GM10248 (cell line): ENCODE measurements around the gene OAS3.
"Not testable (repeated sequence)": the region's sequence is repeated elsewhere in the genome, so short reads cannot be mapped to it uniquely, and the experiment has no call there.

Experiments used
- CTCF ChIA-PET: fragments of 300-600 bp; sonication (Branson Sonifier 250); formaldehyde crosslinking; extraction: SDS; loops from one replicate; lab custom pipeline; 2021; ENCODE audit warnings: antibody characterized with exemption; lab: Yijun Ruan, JAX
- POLR2A ChIA-PET: fragments of 350-650 bp; sonication (Branson Sonifier 250); formaldehyde crosslinking; extraction: SDS; loops from one replicate; lab custom pipeline; 2020; ENCODE audit warnings: antibody characterized with exemption; lab: Yijun Ruan, JAX
- DNase-seq: peaks from one replicate; pipeline ENCODE4 v3.0.0; 2012; ENCODE audit errors: extremely low spot score
- TF ChIP-seq, protein P1 (sequence below): IDR thresholded peaks from 2 replicates; pipeline ENCODE4 v1.5.1; 2012; ENCODE audit warnings: mild to moderate bottlenecking, low read depth; ENCODE audit errors: extremely low read depth, missing control alignments, control extremely low read depth

The OAS3 gene

DNA sequence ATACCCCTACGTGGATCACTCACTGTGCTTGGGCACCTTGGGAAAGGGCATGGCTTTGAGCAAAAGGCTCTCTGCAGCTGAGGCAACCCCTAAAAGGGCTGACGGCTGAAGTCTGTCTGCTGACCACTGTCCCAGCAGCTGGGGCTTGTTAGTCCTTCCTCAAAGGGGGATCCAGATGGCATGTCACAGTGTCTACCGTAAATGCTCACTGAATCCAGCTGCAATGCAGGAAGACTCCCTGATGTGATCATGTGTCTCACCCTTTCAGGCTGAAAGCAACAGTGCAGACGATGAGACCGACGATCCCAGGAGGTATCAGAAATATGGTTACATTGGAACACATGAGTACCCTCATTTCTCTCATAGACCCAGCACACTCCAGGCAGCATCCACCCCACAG, 19.2 kb upstream of the OAS3 start:
- no peak for DNase-seq
- ChIA-PET CTCF (interaction anchor here (0.9 to 3.2 kb wide), 3 partner anchors 9 to 19 kb away, joined by 3 to 12 read pairs (median 7); partner anchors contain the start of gene OAS1), POLR2A (no interaction called here)
- TF ChIP-seq, protein P1, sequence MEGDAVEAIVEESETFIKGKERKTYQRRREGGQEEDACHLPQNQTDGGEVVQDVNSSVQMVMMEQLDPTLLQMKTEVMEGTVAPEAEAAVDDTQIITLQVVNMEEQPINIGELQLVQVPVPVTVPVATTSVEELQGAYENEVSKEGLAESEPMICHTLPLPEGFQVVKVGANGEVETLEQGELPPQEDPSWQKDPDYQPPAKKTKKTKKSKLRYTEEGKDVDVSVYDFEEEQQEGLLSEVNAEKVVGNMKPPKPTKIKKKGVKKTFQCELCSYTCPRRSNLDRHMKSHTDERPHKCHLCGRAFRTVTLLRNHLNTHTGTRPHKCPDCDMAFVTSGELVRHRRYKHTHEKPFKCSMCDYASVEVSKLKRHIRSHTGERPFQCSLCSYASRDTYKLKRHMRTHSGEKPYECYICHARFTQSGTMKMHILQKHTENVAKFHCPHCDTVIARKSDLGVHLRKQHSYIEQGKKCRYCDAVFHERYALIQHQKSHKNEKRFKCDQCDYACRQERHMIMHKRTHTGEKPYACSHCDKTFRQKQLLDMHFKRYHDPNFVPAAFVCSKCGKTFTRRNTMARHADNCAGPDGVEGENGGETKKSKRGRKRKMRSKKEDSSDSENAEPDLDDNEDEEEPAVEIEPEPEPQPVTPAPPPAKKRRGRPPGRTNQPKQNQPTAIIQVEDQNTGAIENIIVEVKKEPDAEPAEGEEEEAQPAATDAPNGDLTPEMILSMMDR: no peak

DNA sequence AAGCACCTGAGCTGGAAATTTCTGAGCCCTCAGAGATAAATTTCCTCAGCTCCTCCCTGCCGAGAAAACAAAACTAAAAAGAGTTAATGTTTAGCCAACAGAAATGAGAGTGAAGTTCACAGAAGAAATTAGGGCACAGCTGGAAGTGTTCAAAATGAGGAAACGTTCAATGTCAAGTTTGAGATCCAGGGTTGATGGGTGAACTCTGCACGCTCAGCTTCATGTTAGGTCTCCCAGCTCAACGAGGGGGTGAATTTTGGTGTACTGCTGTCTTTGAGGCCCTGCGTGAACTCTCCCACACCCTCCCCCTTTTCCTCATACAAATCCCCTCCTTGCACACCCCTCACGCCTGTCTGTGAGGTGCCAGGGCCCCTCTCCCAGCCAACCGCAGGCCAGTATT, 13.3 kb upstream of the OAS3 start:
- TF ChIP-seq, protein P1: no peak
- DNase-seq: peak; percentile 52
- CTCF ChIA-PET: interaction anchor here (0.9 to 2.8 kb wide), 5 partner anchors 12 to 25 kb away, joined by 3 to 10 read pairs (median 4); partner anchors contain the start of gene OAS1
- POLR2A ChIA-PET: interaction anchor here (0.9 kb wide), 1 partner anchor 53 kb away, joined by 3 read pairs; the partner anchor contains the start of gene OAS2

DNA sequence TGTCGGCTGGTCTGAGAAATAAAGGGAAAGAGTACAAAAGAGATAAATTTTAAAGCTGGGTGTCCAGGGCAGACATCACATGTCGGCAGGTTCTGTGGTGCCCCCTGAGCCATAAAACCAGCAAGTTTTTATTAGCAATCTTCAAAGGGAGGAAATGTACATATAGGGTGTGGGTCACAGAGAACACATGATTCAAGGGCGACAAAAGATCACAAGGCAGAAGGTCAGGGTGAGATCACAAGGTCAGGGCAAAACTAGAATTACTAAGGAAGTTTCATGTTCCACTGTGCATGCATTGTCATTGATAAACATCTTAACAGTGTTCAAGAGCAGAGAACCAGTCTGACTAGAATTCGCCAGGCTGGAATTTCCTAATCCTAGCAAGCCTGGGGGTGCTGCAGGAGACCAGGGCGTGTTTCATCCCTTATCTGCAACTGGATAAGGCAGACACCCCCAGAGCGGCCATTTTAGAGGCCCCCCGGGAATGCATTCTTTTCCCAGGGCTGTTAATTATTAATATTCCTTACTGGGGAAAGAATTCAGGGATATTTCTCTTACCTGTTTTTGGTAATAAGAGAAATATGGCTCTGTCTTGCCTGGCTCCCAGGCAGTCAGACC, 11.7 kb upstream of the OAS3 start:
- POLR2A ChIA-PET: interaction anchor here (0.6 kb wide), 1 partner anchor 260 kb away, joined by 3 read pairs; no protein-coding TSS in a partner anchor

DNA sequence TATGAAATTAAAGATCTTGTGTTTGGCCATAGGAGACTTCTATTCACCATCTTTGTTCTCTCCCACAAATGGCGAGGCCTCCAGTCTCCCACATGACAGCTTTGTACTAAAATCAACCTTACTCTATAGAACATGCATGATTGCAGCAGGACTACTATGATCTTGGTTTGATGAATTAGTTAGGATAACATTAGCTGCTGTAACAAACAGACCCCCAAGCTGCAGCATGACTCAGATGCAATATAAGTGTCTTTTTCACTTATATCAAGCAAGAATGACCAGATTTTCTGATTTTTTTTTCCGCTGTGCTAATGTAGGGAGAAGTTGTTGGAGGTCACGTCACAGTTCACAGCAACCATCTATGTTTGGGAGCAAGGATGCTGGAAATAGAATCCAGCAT, 10.8 kb upstream of the OAS3 start:
- POLR2A ChIA-PET: no interaction called here
- CTCF ChIA-PET: interaction anchor here (2.5 kb wide), 1 partner anchor 27 kb away, joined by 5 read pairs; no protein-coding TSS in a partner anchor
- no peak for DNase-seq
- TF ChIP-seq, protein P1: no peak

More for the DNA sequence above, 11.7 kb upstream of the OAS3 start:
- not testable (repeated sequence) for DNase-seq
- CTCF ChIA-PET: interaction anchor here (2.8 kb wide), 1 partner anchor 26 kb away, joined by 10 read pairs; no protein-coding TSS in a partner anchor

DNA sequence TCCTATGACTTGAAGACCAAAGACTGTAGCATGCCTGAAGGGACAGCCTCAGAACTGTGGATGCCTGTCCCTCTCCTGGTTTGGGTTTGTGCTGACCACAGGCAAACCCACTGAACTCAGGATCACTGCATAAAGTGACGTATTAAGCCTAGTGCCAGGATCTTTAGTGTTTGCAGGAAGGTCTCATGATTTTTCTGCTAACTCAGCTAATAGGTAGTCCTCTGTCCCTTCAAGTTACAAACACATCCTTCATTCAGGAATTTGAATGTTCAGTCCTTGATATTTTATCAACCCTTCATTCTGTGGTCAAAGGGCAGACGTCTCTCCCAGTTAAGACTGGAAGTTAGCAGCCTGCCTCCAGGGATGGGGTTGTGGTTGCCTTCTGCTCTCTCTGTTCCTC, 10.3 kb upstream of the OAS3 start:
- TF ChIP-seq, protein P1: no peak
- ChIA-PET POLR2A (no interaction called here), CTCF (interaction anchor here (2.5 kb wide), 1 partner anchor 28 kb away, joined by 5 read pairs; no protein-coding TSS in a partner anchor)
- DNase-seq: no peak

DNA sequence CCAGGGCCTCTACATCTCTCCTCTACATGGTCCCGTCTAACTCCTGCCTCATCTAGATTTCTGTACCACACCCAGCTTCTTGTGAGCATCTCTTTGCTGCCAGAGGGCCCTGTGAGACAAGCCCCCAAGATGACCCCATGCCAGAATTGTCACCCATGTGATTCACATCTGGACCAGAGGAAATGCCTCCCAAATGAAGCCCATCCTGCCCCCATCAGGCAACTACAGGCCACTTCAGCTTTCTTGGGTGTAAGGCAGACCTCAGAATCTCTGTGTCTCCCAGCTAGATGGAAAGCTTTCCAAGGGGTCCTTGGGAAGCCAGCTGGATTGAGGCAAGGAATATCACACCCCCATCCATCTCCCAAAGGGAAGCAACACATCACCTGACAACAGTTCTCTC, 9.3 kb upstream of the OAS3 start:
- TF ChIP-seq, protein P1: peak; percentile 14
- no peak for DNase-seq
- CTCF ChIA-PET: interaction anchor here (2.5 kb wide), 1 partner anchor 29 kb away, joined by 5 read pairs; no protein-coding TSS in a partner anchor

DNA sequence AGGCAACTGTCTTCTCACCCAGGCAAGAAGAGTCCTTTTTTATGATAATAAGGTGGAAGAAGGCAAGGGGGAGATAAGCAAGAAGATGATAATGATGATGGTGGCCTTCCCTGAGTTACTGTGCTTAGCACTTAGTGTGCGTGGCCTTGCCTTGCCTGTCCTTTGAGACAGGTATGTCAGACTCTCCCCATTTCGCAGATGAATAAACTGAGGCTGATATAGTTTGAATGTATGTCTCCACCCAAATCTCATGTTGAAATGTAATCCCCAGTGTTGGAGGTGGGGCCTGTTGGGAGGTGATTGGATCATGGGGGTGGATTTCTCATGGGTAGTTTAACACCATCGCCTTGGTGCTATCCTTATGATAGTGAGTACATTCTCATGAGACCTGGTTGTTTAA, 8.6 kb upstream of the OAS3 start:
- POLR2A ChIA-PET: no interaction called here
- TF ChIP-seq, protein P1: no peak
- CTCF ChIA-PET: interaction anchor here (2.5 kb wide), 1 partner anchor 29 kb away, joined by 5 read pairs; no protein-coding TSS in a partner anchor
- no peak for DNase-seq

More for the DNA sequence above, 9.3 kb upstream of the OAS3 start:
- POLR2A ChIA-PET: no interaction called here
